DMS53 treated with DMSO at 0.1 percent for 48 hours (cell line): Measurements from ENCODE around the gene CENPX.

ENCODE experiments used
- DNase-seq: peaks from one replicate; lab custom pipeline; 2025; ENCODE audit not compliant: unreplicated experiment; lab: John Stamatoyannopoulos, UW

The CENPX gene

DNA sequence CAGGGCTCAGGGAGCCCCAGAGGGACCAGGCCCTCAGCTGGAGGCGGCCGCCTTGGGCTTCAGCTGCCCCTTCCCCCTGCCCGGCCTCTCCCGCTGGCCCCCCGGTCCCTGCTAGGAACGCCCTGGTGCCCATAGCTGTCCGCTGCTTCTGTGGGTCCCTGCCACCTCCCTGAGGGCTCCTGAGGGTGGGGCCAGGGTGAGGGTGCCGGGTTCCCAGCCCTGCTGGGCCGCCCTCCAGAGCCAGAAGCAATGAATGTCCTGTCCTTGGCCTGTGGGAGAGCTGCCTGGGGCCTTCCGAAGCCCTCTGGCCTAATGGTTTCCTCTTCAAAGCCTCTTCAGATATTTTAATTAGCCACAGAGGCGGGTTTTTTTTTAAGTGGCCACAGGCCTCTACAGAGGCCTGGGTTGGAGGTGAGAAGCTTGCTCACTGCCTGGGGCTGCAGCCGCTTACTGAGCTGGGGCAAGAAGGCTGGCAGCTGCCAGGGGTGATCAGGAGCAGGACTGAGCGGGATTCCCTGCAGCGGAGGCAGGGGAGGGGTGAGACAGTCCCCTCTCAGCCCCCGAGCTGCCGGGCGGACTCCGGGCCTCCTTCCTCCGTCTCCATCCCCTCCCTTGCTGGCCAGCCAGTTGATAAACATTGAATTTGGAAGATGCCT, 9.9 kb downstream of the CENPX start:
- no peak for DNase-seq

DNA sequence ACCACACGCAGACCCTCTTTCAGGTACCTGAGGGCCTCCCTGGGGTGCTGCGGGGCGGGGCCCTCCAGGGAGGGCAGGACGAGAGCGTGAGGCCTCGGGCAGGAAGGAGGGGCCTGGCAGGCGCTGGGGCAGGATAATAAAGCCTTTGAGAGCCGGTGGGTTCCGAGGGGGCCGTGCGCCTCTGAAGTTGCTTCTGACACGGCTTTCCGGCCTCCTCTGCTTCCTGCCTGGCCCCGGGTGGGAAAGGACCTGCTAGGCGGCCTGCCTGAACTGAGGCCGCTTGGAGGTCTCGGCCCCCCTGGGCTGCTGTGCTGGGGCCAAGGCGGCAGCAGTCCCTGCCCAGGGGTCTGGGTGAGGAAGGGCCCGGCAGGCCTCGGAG, 10.4 kb downstream of the CENPX start:
- no peak for DNase-seq

- DNase-seq = no peak
Observed at GRCh38 chr17:82011617-82012187, 11.0 kb downstream of the CENPX start.

GRCh38 chr17:82010575-82011525, 11.8 kb downstream of the CENPX start:
- DNase-seq = no peak

DNA sequence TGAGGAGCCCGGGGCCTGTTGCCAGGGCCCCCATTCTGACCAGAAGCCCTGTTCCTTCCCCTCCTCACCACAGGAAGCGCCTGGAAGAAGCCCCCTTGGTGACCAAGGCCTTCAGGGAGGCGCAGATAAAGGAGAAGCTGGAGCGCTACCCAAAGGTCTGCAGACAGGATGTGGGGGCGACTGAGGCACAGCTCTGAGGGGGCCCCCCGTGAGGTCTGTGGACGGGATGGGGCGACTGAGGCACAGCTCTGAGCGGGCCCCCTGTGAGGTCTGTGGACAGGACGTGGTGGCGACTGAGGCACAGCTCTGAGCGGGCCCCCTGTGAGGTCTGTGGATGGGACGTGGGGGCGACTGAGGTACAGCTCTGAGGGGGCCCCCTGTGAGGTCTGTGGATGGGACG, 13.3 kb downstream of the CENPX start:
- DNase-seq = no peak

DNA sequence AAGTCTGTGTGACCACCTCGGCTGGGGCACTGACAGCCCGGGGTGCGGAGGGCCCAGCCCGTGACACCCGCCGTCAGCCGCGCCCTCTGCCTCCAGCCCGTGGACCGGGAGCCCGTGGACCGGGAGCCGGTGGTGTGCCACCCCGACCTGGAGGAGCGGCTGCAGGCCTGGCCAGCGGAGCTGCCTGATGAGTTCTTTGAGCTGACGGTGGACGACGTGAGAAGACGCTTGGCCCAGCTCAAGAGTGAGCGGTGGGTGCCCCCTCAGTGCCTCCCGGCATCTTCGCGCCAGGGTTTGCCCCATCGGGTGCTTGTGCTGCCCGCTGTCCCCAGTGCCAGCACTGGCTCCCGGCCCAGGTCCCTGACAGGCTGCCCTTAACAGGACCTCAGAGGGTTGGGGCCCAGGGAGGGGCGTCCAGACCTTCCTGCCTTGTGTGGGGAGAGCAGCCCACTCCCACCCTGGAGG, 13.7 kb downstream of the CENPX start:
- no peak for DNase-seq

- DNase-seq = no peak
Observed at GRCh38 chr17:82008258-82008940, 14.3 kb downstream of the CENPX start.

- DNase-seq = no peak
Observed at GRCh38 chr17:82007495-82008257, 15.0 kb downstream of the CENPX start.

- DNase-seq = no peak
Observed at GRCh38 chr17:82007228-82007494, 15.5 kb downstream of the CENPX start.

DNA sequence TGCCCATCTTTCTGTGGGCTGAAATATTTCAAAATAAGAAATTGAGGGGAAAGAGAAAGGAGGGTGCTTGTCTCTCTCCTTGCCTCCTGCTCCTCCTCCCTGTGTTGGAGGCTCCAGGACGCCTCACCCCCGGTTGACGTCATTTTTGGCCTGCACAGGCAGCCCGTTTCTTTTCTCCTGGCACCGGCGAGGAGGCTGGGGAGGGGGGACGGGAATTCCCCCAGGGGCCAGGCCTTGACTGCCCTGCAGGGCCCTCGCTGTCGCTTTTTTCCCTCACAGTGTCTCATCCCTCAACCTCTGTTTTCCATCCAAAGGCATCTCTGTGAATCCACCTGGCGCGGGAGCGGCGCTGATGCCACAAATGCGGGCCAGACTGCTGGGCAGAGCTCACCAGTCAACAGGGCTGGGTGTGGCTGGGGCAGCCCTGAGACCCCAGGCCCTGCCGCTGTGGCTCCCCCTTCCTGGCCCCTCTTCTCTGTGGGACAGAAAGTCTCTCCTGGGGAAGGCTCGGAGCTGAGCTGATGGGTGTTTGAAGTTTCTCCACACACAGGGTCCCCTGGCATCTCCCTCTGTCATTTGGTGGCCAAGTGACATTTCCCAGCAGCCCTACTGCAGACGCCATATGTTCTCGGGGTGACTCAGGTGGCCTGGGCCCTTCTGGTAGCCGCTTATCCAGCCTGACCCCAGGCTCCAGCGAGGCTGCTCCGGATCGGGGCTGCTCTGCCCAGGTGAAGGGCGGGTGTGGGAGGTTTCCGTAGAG, 16.0 kb downstream of the CENPX start:
- DNase-seq = no peak

GRCh38 chr17:82005701-82006348, 16.9 kb downstream of the CENPX start:
- DNase-seq = no peak

DNA sequence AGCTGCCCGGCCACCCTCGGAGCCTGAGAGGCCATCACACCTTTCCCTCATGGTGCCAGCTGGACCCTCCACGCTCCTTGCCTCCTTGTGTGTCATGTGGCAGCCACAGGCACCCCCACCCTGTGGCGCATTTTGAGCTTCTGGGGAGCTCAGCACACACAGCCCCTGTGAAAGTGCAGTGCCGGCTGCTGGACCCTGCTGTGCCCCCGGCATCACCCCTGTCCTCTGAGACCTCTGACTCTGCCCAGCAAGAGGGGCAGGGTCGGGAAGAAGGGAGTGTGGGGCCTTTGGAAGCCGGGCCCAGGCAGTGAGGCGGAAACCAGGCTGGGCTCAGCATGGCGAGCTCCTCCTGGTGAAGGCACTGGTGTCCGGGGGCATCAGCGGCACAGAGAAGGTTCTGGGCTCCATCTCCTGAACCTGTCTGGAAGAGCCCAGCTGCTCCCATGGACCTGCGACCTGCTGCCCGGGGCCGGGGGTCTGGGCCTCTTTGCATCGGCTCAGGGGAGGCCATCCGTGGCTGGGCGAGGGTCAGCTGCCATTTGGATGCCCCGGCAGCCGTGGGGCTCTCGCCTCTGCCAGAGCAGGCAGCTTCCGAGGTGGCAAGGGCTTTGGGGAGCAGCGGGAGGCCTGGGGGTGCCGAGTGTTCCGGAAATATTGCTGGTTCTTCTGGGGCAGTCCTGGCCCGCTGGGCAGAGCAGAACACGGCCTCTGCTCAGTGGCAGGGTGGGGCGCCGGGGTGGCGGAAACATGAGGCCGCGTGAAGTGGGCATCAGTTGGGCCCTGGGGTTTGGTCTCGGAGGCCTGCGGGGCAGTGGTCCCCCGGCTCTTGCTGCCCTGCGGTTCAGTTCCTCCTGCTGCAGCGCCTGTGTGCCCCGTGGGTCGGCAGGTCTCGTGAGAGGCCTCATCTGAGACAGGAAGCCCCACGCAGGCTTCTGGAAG, 17.9 kb downstream of the CENPX start:
- no peak for DNase-seq

DNA sequence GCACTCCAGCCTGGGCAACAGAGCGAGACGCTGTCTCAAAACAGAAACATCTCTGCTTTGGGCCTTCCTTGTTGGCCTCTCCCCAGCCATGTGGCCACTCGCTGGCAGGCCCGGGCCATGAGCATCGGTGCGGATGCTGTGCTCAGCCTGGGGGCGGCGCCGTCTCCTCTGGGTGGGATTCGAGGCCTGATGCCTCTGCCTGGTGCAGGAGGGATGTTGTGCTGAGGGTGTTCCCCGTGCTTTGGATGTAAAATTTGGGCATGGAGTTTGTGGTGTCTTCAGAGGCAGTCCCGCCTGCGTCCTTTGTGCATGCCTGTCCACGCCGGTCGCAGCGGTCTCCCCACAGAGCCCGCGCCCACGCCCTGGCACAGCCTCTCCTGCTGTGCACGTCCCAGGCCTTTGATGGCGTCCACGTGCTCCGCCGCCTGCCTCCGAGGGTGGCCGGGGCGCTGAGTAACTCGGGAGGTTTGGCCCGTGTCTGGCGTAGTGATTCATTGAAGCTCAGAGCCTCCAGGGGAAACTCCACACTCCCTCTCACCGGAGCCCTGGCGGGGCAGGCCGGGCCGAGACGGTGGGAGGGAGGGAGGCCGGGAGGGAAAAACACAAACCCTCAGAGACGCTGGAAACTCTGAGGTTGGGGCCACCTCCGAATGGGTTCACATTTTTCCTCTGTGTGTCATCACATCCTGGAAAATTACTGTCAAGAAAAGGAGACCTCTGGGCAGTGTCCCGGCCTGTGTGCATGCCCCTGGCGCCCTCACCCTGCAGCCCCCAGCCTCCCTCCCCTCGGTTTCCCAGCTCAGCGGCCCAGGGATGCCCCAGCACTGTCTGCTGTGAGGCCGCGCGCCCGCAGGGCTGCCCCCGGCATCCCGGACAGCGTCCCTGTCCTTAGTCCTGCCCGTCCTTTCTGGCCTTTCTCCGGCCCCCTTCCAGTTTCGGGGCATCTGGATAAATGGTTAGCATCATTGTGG, 19.0 kb downstream of the CENPX start:
- DNase-seq = no peak

GRCh38 chr17:82001571-82002056, 21.1 kb downstream of the CENPX start:
- DNase-seq = no peak

GRCh38 chr17:82000803-82001570, 21.7 kb downstream of the CENPX start:
- no peak for DNase-seq

GRCh38 chr17:81999976-82000802, 22.5 kb downstream of the CENPX start:
- DNase-seq = no peak
